Stromal cell of bone marrow (primary cell): ENCODE measurements around the gene ARHGAP22.

Source experiments
- DNase-seq: peaks from one replicate; pipeline ENCODE4 v3.0.0-alpha.2; 2012; ENCODE audit warnings: low read depth

ARHGAP22 gene

GRCh38 chr10:48463318-48464003 lies 141.4 kb downstream of the ARHGAP22 start:
- no peak for DNase-seq

GRCh38 chr10:48462482-48463020 lies 142.3 kb downstream of the ARHGAP22 start:
- no peak for DNase-seq

- DNase-seq, result no peak
These were observed 143.0 kb downstream of the ARHGAP22 start for GRCh38 chr10:48461623-48462481.

GRCh38 chr10:48460182-48460581 lies 144.7 kb downstream of the ARHGAP22 start:
- DNase-seq, result no peak

GRCh38 chr10:48459270-48460150 lies 145.4 kb downstream of the ARHGAP22 start:
- DNase-seq, result no peak

- no peak for DNase-seq
These were observed 146.2 kb downstream of the ARHGAP22 start for GRCh38 chr10:48458662-48459048.

GRCh38 chr10:48457949-48458661 lies 146.8 kb downstream of the ARHGAP22 start:
- DNase-seq, result no peak

- DNase-seq, result no peak
These were observed 147.8 kb downstream of the ARHGAP22 start for GRCh38 chr10:48456808-48457761.

- DNase-seq, result no peak
These were observed 148.5 kb downstream of the ARHGAP22 start for GRCh38 chr10:48456361-48456804.

GRCh38 chr10:48455392-48456151 lies 149.3 kb downstream of the ARHGAP22 start:
- no peak for DNase-seq

GRCh38 chr10:48455055-48455391 lies 149.8 kb downstream of the ARHGAP22 start:
- DNase-seq, result no peak

GRCh38 chr10:48454302-48455054 lies 150.4 kb downstream of the ARHGAP22 start:
- DNase-seq, result no peak

- DNase-seq, result no peak
These were observed 151.2 kb downstream of the ARHGAP22 start for GRCh38 chr10:48453451-48454301.

GRCh38 chr10:48452879-48453412 lies 151.9 kb downstream of the ARHGAP22 start:
- no peak for DNase-seq

GRCh38 chr10:48451969-48452878 lies 152.6 kb downstream of the ARHGAP22 start:
- DNase-seq, result no peak

- no peak for DNase-seq
These were observed 154.0 kb downstream of the ARHGAP22 start for GRCh38 chr10:48450741-48451466.
